Liver (tissue), 9 donors: ENCODE data around the gene AKT3. TPM values are rescaled to one million over a fixed set of nuclear protein-coding genes. Genes with fewer than 3 reads are reported as not detected.

Experiments used
- DNase-seq: peaks from one replicate; pipeline ENCODE4 v3.0.0-alpha.2; 2017; ENCODE audit warnings: low spot score
- H3K27ac ChIP-seq, 2 donors: one replicate each; pipeline ENCODE4 v1.7.0; 2013; ENCODE audit warnings: inconsistent platforms in 2 of 2, low read length in 2 of 2, control low read depth in 1 of 2, low read depth in 1 of 2, mild to moderate bottlenecking in 1 of 2
- H3K27me3 ChIP-seq, 4 donors: one replicate each; pipeline versions ENCODE4 v1.6.1 to v1.7.0; 2013; ENCODE audit warnings: low read length in 3 of 4, inconsistent platforms in 1 of 4, mild to moderate bottlenecking in 1 of 4, moderate library complexity in 1 of 4; ENCODE audit not compliant: control insufficient read depth in 4 of 4, insufficient read depth in 4 of 4
- H3K36me3 ChIP-seq, 4 donors: one replicate each; pipeline versions ENCODE4 v1.6.1 to v1.7.0; 2013; ENCODE audit warnings: low read length in 3 of 4, mild to moderate bottlenecking in 3 of 4, low read depth in 1 of 4, moderate library complexity in 1 of 4; ENCODE audit not compliant: control insufficient read depth in 4 of 4, insufficient read depth in 3 of 4
- H3K4me1 ChIP-seq, 4 donors: one replicate each; pipeline versions ENCODE4 v1.6.1 to v1.7.0; 2013; ENCODE audit warnings: low read length in 3 of 4, mild to moderate bottlenecking in 3 of 4, moderate library complexity in 1 of 4; ENCODE audit not compliant: control insufficient read depth in 4 of 4, insufficient read depth in 4 of 4
- H3K4me3 ChIP-seq, 3 donors: one replicate each; pipeline versions ENCODE4 v1.6.1 to v1.7.0; 2013; ENCODE audit warnings: low read length in 3 of 3, control low read depth in 1 of 3, low read depth in 1 of 3, mild to moderate bottlenecking in 1 of 3
- H3K9ac ChIP-seq, 2 donors: one replicate each; pipeline ENCODE4 v1.7.0; 2013; ENCODE audit warnings: low read length in 2 of 2, mild to moderate bottlenecking in 2 of 2, moderate library complexity in 2 of 2, control low read depth in 1 of 2, low read depth in 1 of 2
- H3K9me3 ChIP-seq, 4 donors: one replicate each; pipeline versions ENCODE4 v1.6.1 to v1.7.0; 2013; ENCODE audit warnings: low read length in 3 of 4; ENCODE audit not compliant: control insufficient read depth in 4 of 4
- EGR1 ChIP-seq, 2 donors: IDR thresholded peaks; 2 replicates each; pipeline ENCODE4 v1.6.1; 2016 to 2018; ENCODE audit warnings: antibody characterized with exemption in 2 of 2, low read depth in 2 of 2
- FOXA1 ChIP-seq: IDR thresholded peaks from 2 replicates; pipeline ENCODE4 v1.6.1; 2016; ENCODE audit warnings: antibody characterized with exemption
- FOXA2 ChIP-seq: IDR thresholded peaks from 2 replicates; pipeline ENCODE4 v1.6.1; 2016; ENCODE audit warnings: antibody characterized with exemption
- GABPA ChIP-seq, 2 donors: IDR thresholded peaks in 1 of 2; conservative IDR thresholded peaks in 1 of 2; 2 replicates each; pipeline ENCODE4 v1.6.1; 2016; ENCODE audit warnings: antibody characterized with exemption in 2 of 2, mild to moderate bottlenecking in 1 of 2, moderate library complexity in 1 of 2
- HNF4A ChIP-seq, 2 donors: conservative IDR thresholded peaks; 2 replicates each; pipeline ENCODE4 v1.6.1; 2016; ENCODE audit warnings: antibody characterized with exemption in 2 of 2, mild to moderate bottlenecking in 2 of 2
- HNF4G ChIP-seq: IDR thresholded peaks from 2 replicates; pipeline ENCODE4 v1.6.1; 2016; ENCODE audit warnings: antibody characterized with exemption
- JUND ChIP-seq, 2 donors: IDR thresholded peaks; 2 replicates each; pipeline ENCODE4 v1.6.1; 2016; ENCODE audit warnings: antibody characterized with exemption in 2 of 2
- NR2F2 ChIP-seq: IDR thresholded peaks from 2 replicates; pipeline ENCODE4 v1.6.1; 2016; ENCODE audit warnings: antibody characterized with exemption
- RAD21 ChIP-seq, 2 donors: IDR thresholded peaks; 2 replicates each; pipeline ENCODE4 v1.6.1; 2016; ENCODE audit warnings: antibody characterized with exemption in 2 of 2, mild to moderate bottlenecking in 2 of 2
- RXRA ChIP-seq, 2 donors: IDR thresholded peaks; 2 replicates each; pipeline ENCODE4 v1.6.1; 2017 to 2018; ENCODE audit warnings: antibody characterized with exemption in 2 of 2, mild to moderate bottlenecking in 1 of 2
- SP1 ChIP-seq: IDR thresholded peaks from 2 replicates; pipeline ENCODE4 v1.6.1; 2018; ENCODE audit warnings: antibody characterized with exemption, mild to moderate bottlenecking
- TAF1 ChIP-seq: conservative IDR thresholded peaks from 2 replicates; pipeline ENCODE4 v1.6.1; 2016; ENCODE audit warnings: antibody characterized with exemption, mild to moderate bottlenecking
- YY1 ChIP-seq: IDR thresholded peaks from 2 replicates; pipeline ENCODE4 v1.6.1; 2016; ENCODE audit warnings: antibody characterized with exemption, mild to moderate bottlenecking
- WGBS: extraction: QIAGEN DNeasy Blood & Tissue Kit; methylation state at CpG from one replicate; pipeline ENCODE4 v1.1.7; 2013; 5-methylcytosine and 5-hydroxymethylcytosine counted together
- polyA plus RNA-seq, 2 donors: library from polyadenylated mRNA; stranded (reverse) in 1 of 2; unstranded in 1 of 2; fragments of 200-250 nt in 1 of 2; fragments of >200 nt in 1 of 2; fragmentation: Nextera tagmentation in 1 of 2; extraction: Ambion mirVana in 1 of 2; gene quantifications; one replicate each; pipeline versions ENCODE4 v1.2.1 to v1.2.3, GENCODE V29; 2013 to 2015
- total RNA-seq, 2 donors: library from RNA; depleted of rRNA; stranded (reverse); fragments of >200 nt; gene quantifications; one replicate each; pipeline ENCODE4 v1.2.3, GENCODE V29; 2014
- TF ChIP-seq, protein P1 (sequence below): fragments of 150-350 bp; IDR thresholded peaks from 2 replicates; pipeline ENCODE4 v1.5.1; 2017; ENCODE audit warnings: improper control_type of control experiment, low read depth, low read length; ENCODE audit not compliant: missing input control
- TF ChIP-seq, protein P2 (sequence below): IDR thresholded peaks from 2 replicates; pipeline ENCODE4 v1.6.1; 2016; ENCODE audit warnings: antibody characterized with exemption
- TF ChIP-seq, protein P3 (sequence below): IDR thresholded peaks from 2 replicates; pipeline ENCODE4 v1.6.1; 2016; ENCODE audit warnings: antibody characterized with exemption, mild to moderate bottlenecking
- TF ChIP-seq, protein P4 (sequence below): IDR thresholded peaks from 2 replicates; pipeline ENCODE4 v1.6.1; 2016; ENCODE audit warnings: antibody characterized with exemption
- TF ChIP-seq, protein P5 (sequence below): IDR thresholded peaks from 2 replicates; pipeline ENCODE4 v1.6.1; 2016; ENCODE audit warnings: antibody characterized with exemption
- donor health status: healthy.
- donor health status: healthy.
- donor health status: healthy.
- donor health status: healthy.
- donor health status: healthy.

AKT3 gene
- total and polyA plus RNA-seq, 4 donors = 1.7 to 7.6 (median 2.8) TPM

DNA sequence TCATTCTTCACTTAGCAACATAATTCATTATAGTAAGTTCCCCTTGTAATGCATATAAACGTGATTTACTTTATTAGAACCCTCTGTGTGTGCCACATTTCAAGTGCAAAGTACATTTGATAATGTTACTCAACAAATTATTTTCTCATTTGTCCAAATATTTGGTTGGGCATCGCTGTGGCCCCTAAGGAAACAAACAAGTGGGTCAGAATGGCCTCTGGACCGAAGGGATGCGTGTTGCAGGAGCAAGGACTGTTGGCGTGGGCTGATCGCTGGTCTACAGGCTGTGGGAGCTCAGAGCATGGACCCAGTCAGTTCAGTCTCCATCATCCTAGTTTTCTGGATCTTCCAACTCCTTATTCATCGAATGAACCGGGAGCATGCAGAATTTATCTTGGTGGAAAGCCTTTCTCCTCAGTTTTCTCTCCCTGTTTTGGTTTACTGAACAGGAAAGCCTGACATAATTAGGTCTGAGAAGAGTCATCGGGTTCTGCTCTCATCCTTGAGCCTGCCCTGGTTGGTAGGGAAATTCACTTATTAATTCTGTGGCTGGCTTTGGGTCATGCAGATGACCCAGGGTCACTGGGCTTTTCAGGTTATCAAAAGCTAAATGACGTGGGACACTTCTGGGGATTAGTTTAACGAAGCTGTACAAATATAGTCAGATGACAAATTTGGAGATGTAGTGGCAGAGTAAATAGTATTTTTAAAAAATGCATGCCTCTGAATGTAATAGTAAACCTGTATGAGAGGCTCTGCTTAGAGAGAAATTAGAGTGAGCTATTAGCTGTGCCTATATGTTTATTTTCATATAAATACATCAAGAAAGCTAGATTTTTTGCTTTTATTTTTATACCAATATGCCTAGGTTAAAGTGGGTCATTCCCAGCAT lies 394.0 kb downstream of the AKT3 start:
- H3K27ac ChIP-seq = peak overlapping the region; percentile 86 to 92
- no peaks in the 10 kb centered on the region for H3K27me3 ChIP-seq
- WGBS = 37% methylated on average over 11 of the region's 11 CpGs
- H3K36me3 ChIP-seq = no peaks in the 10 kb centered on the region
- TF ChIP-seq, protein P1, sequence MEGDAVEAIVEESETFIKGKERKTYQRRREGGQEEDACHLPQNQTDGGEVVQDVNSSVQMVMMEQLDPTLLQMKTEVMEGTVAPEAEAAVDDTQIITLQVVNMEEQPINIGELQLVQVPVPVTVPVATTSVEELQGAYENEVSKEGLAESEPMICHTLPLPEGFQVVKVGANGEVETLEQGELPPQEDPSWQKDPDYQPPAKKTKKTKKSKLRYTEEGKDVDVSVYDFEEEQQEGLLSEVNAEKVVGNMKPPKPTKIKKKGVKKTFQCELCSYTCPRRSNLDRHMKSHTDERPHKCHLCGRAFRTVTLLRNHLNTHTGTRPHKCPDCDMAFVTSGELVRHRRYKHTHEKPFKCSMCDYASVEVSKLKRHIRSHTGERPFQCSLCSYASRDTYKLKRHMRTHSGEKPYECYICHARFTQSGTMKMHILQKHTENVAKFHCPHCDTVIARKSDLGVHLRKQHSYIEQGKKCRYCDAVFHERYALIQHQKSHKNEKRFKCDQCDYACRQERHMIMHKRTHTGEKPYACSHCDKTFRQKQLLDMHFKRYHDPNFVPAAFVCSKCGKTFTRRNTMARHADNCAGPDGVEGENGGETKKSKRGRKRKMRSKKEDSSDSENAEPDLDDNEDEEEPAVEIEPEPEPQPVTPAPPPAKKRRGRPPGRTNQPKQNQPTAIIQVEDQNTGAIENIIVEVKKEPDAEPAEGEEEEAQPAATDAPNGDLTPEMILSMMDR = no peak
- peak; percentile 79 for TF ChIP-seq HNF4G
- peak; percentile 77 for TF ChIP-seq NR2F2
- TF ChIP-seq, protein P2, sequence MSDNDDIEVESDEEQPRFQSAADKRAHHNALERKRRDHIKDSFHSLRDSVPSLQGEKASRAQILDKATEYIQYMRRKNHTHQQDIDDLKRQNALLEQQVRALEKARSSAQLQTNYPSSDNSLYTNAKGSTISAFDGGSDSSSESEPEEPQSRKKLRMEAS = peak; percentile 62
- TF ChIP-seq TAF1 = no peak
- TF ChIP-seq, protein P3, sequence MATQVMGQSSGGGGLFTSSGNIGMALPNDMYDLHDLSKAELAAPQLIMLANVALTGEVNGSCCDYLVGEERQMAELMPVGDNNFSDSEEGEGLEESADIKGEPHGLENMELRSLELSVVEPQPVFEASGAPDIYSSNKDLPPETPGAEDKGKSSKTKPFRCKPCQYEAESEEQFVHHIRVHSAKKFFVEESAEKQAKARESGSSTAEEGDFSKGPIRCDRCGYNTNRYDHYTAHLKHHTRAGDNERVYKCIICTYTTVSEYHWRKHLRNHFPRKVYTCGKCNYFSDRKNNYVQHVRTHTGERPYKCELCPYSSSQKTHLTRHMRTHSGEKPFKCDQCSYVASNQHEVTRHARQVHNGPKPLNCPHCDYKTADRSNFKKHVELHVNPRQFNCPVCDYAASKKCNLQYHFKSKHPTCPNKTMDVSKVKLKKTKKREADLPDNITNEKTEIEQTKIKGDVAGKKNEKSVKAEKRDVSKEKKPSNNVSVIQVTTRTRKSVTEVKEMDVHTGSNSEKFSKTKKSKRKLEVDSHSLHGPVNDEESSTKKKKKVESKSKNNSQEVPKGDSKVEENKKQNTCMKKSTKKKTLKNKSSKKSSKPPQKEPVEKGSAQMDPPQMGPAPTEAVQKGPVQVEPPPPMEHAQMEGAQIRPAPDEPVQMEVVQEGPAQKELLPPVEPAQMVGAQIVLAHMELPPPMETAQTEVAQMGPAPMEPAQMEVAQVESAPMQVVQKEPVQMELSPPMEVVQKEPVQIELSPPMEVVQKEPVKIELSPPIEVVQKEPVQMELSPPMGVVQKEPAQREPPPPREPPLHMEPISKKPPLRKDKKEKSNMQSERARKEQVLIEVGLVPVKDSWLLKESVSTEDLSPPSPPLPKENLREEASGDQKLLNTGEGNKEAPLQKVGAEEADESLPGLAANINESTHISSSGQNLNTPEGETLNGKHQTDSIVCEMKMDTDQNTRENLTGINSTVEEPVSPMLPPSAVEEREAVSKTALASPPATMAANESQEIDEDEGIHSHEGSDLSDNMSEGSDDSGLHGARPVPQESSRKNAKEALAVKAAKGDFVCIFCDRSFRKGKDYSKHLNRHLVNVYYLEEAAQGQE = peak; percentile 78
- TF ChIP-seq YY1 = peak; percentile 92
- TF ChIP-seq FOXA2 = peak; percentile 85
- peak; percentile 44 to 83 for TF ChIP-seq JUND (IDR thresholded peaks at IDR 0.05)
- TF ChIP-seq SP1 = peak; percentile 95
- TF ChIP-seq HNF4A (conservative IDR thresholded peaks at IDR 0.05) = peak; percentile 92 to 96
- peak; percentile 48 for TF ChIP-seq FOXA1
- no peak for TF ChIP-seq GABPA (IDR thresholded peaks at IDR 0.05 in 1 of 2, conservative IDR thresholded peaks at IDR 0.05 in 1 of 2)
- TF ChIP-seq, protein P4, sequence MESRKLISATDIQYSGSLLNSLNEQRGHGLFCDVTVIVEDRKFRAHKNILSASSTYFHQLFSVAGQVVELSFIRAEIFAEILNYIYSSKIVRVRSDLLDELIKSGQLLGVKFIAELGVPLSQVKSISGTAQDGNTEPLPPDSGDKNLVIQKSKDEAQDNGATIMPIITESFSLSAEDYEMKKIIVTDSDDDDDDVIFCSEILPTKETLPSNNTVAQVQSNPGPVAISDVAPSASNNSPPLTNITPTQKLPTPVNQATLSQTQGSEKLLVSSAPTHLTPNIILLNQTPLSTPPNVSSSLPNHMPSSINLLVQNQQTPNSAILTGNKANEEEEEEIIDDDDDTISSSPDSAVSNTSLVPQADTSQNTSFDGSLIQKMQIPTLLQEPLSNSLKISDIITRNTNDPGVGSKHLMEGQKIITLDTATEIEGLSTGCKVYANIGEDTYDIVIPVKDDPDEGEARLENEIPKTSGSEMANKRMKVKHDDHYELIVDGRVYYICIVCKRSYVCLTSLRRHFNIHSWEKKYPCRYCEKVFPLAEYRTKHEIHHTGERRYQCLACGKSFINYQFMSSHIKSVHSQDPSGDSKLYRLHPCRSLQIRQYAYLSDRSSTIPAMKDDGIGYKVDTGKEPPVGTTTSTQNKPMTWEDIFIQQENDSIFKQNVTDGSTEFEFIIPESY = peak; percentile 72
- peak in 1 of 2 donors; percentile 71 for TF ChIP-seq EGR1 (IDR thresholded peaks at IDR 0.05; ENCODE audit: low read depth in 2 of 2)
- peak; percentile 80 to 87 for TF ChIP-seq RXRA (IDR thresholded peaks at IDR 0.05)
- TF ChIP-seq, protein P5, sequence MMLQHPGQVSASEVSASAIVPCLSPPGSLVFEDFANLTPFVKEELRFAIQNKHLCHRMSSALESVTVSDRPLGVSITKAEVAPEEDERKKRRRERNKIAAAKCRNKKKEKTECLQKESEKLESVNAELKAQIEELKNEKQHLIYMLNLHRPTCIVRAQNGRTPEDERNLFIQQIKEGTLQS = no peak
- peak; percentile 43 to 52 for TF ChIP-seq RAD21 (IDR thresholded peaks at IDR 0.05)
- peak overlapping the region; percentile 36 to 97 for H3K9ac ChIP-seq
- peak overlapping the region in 2 of 3 donors; percentile 27 to 37 for H3K4me3 ChIP-seq
- peaks cover 10 to 71% (median 23%) of the 10 kb centered on the region in 4 donors for H3K4me1 ChIP-seq
- DNase-seq = no peak
- no peaks in the 10 kb centered on the region for H3K9me3 ChIP-seq
